GM20000 (cell line): ENCODE results near the gene SAMD14.

ENCODE experiments used
- DNase-seq: peaks from one replicate; pipeline ENCODE4 v3.0.0; 2012; ENCODE audit warnings: low spot score
- CTCF ChIP-seq: IDR thresholded peaks from 2 replicates; pipeline ENCODE4 v1.5.1; 2012; ENCODE audit warnings: mild to moderate bottlenecking, control low read depth; ENCODE audit errors: extremely low read depth, missing control alignments

Gene SAMD14

GRCh38 chr17:50164697-50164988, 34.7 kb upstream of the SAMD14 start:
- TF ChIP-seq CTCF = no peak
- DNase-seq = no peak

- peak; percentile 63 for DNase-seq
- TF ChIP-seq CTCF = no peak
Observed at GRCh38 chr17:50163843-50164696, 34.1 kb upstream of the SAMD14 start.

- no peak for TF ChIP-seq CTCF
- DNase-seq = no peak
Observed at GRCh38 chr17:50162466-50163254, 32.7 kb upstream of the SAMD14 start.

GRCh38 chr17:50161911-50162288, 31.9 kb upstream of the SAMD14 start:
- TF ChIP-seq CTCF = no peak

GRCh38 chr17:50161023-50161910, 31.3 kb upstream of the SAMD14 start:
- TF ChIP-seq CTCF = peak; percentile 96
- peak; percentile 97 for DNase-seq

More at GRCh38 chr17:50161911-50162288, 31.9 kb upstream of the SAMD14 start:
- no peak for DNase-seq

- DNase-seq = no peak
- TF ChIP-seq CTCF = no peak
Observed at GRCh38 chr17:50157891-50158290, 27.9 kb upstream of the SAMD14 start.
